Suprapubic skin (tissue), 4 donors: Measurements from ENCODE around the gene PDZD8.

Source experiments
- EP300 ChIP-seq: sonication (generic); formaldehyde crosslinking; IDR thresholded peaks from one replicate; pipeline ENCODE4 v1.6.1; 2017; ENCODE audit warnings: antibody characterized with exemption
- POLR2A ChIP-seq, 2 donors: fragments of 450-650 bp; IDR thresholded peaks; one replicate each; pipeline ENCODE4 v1.6.1; 2017; ENCODE audit warnings: antibody characterized with exemption in 2 of 2, mild to moderate bottlenecking in 2 of 2, moderate library complexity in 2 of 2
- POLR2AphosphoS5 ChIP-seq, 3 donors: sonication (generic); formaldehyde crosslinking; IDR thresholded peaks; one replicate each; pipeline ENCODE4 v1.6.1; 2017; ENCODE audit warnings: antibody characterized with exemption in 3 of 3
- TF ChIP-seq, protein P1 (sequence below), 2 donors: fragments of 200-600 bp in 1 of 2; fragments of 450-650 bp in 1 of 2; sonication (generic) in 1 of 2; IDR thresholded peaks; one replicate each; pipeline ENCODE4 v1.5.1; 2016 to 2019; ENCODE audit warnings: antibody characterized with exemption in 2 of 2, mild to moderate bottlenecking in 1 of 2, moderate library complexity in 1 of 2

DNA sequence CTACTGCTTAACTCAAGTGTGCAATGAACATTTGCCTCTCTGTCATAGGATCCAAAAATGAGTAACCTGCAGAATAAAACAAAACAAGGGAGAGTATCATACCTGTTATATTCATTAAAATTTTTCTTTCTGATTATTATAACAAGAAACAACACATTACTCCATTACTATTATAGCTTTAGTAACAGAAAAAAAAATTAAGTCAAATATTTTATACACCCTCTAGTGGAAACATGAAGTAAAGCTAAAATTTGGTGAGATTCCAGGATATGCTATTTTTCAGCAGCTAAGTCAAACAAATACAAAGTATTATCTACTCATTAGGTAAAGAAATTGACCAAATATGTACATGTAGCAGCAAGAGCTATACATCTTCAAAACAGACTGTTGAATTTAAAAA, 56.3 kb downstream of the PDZD8 start:
- TF ChIP-seq, protein P1, sequence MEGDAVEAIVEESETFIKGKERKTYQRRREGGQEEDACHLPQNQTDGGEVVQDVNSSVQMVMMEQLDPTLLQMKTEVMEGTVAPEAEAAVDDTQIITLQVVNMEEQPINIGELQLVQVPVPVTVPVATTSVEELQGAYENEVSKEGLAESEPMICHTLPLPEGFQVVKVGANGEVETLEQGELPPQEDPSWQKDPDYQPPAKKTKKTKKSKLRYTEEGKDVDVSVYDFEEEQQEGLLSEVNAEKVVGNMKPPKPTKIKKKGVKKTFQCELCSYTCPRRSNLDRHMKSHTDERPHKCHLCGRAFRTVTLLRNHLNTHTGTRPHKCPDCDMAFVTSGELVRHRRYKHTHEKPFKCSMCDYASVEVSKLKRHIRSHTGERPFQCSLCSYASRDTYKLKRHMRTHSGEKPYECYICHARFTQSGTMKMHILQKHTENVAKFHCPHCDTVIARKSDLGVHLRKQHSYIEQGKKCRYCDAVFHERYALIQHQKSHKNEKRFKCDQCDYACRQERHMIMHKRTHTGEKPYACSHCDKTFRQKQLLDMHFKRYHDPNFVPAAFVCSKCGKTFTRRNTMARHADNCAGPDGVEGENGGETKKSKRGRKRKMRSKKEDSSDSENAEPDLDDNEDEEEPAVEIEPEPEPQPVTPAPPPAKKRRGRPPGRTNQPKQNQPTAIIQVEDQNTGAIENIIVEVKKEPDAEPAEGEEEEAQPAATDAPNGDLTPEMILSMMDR (IDR thresholded peaks at IDR 0.05), result peak in 1 of 2 donors; percentile 1
- TF ChIP-seq POLR2A (IDR thresholded peaks at IDR 0.05) (no peak), POLR2AphosphoS5 (IDR thresholded peaks at IDR 0.05) (no peak), EP300 (no peak)
